ENCODE results near the gene SLC38A3.

The SLC38A3 gene

DNA sequence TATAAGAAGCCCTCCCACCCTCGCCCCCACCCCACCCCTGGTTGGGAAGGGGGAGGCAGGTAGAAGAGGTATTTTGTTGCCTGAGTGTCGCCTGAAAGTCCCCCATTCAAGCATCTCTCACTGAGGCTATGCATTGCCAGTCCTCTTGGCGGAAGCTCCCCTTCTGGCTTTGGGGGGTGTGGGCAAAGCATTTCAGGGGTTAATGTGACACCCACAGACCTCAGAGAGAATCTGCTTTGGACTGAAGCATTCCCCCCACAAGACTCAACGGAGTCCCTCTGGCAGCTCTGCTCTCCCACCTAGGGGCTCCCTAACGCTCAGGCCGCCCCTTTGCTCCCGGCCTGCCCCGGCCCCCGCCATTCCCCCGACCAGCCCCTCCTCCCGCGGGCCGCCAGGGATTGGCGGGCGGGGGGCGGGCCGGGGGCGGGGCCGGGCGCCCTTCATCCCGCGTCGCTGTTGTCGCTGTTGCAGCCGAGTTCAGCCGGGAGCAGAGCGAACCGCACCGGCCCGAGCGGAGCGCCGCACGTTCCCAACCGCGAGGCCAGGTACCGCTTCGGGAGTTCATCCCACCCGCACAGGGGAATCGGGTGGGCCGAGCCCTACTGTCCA, at the start of gene SLC38A3:
TSS of gene SLC38A3 (plus strand) at position 468 of the 609 bp plus-strand sequence. CDS start 8,929 bp downstream, outside the sequence.
- no peak within 1 kb of the TSS for H3K27ac Mint-ChIP-seq
- H3K27me3 Mint-ChIP-seq = peaks cover 94% of the 10 kb centered on the region
- DNase-seq = peak; percentile 46
- no peaks in the 10 kb centered on the region for H3K36me3 Mint-ChIP-seq
- CTCF ChIA-PET = interaction anchor here (5.6 kb wide), 1 partner anchor 12 kb away, joined by 40 read pairs; the partner anchor contains the start of gene GNAT1
- no peaks in the 10 kb centered on the region for H3K9me3 Mint-ChIP-seq
- peaks cover 2% of the 10 kb centered on the region for H3K4me1 Mint-ChIP-seq
- H3K4me3 Mint-ChIP-seq = no peak within 1 kb of the TSS

DNA sequence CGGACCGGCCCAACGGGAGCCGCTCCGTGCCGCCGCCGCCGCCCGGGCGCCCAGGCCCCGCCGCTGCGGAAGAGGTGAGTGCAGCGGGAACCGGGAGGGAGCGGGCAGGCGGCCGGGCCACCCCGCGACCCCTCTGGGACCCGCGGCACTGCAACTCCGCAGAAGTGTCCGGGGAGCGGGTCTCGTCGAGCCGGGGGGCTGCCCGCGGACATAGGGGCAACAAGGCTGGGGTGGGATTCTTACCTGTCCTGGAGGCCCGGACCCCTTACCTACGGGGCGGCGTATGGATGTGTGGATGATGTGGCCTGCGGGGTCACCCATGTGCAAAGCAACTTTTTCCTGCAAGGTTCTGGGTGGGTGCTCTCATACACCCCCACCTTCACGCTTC, 49.6 kb upstream of the SLC38A3 start:
- Mint-ChIP-seq H3K27ac (no peak overlapping the region), H3K9me3 (no peaks in the 10 kb centered on the region), H3K27me3 (peaks cover 85% of the 10 kb centered on the region), H3K4me3 (peak overlapping the region; percentile 68), H3K36me3 (no peaks in the 10 kb centered on the region), H3K4me1 (peaks cover 7% of the 10 kb centered on the region)
- CTCF ChIA-PET = no interaction called here
- DNase-seq = no peak

DNA sequence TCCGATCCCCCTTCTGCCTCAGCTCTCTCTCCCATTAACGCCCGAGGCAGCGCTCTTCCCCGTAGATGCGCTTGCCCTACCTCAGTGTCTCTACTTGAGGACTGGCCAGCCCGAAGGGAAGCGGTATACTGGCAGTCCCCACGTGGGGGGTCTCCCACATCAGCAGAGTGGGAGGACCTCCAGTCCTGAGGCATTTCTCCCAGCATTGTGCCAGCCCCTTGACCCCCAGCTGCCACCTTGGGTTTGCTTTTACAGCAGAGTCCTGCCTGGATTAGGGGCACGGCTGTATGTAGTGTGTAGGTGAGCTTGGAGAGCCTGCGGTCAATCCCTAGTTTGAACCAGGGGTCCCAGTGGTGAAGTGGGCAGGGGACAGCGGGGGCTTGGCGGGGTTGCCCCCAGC, 49.2 kb upstream of the SLC38A3 start:
- Mint-ChIP-seq H3K27me3 (peaks cover 82% of the 10 kb centered on the region), H3K9me3 (no peaks in the 10 kb centered on the region), H3K4me3 (peak overlapping the region; percentile 68), H3K27ac (no peak overlapping the region), H3K4me1 (peaks cover 7% of the 10 kb centered on the region), H3K36me3 (no peaks in the 10 kb centered on the region)
- no peak for DNase-seq
- CTCF ChIA-PET = interaction anchor here (1.5 kb wide), 1 partner anchor 36 kb away, joined by 5 read pairs; no protein-coding TSS in a partner anchor

DNA sequence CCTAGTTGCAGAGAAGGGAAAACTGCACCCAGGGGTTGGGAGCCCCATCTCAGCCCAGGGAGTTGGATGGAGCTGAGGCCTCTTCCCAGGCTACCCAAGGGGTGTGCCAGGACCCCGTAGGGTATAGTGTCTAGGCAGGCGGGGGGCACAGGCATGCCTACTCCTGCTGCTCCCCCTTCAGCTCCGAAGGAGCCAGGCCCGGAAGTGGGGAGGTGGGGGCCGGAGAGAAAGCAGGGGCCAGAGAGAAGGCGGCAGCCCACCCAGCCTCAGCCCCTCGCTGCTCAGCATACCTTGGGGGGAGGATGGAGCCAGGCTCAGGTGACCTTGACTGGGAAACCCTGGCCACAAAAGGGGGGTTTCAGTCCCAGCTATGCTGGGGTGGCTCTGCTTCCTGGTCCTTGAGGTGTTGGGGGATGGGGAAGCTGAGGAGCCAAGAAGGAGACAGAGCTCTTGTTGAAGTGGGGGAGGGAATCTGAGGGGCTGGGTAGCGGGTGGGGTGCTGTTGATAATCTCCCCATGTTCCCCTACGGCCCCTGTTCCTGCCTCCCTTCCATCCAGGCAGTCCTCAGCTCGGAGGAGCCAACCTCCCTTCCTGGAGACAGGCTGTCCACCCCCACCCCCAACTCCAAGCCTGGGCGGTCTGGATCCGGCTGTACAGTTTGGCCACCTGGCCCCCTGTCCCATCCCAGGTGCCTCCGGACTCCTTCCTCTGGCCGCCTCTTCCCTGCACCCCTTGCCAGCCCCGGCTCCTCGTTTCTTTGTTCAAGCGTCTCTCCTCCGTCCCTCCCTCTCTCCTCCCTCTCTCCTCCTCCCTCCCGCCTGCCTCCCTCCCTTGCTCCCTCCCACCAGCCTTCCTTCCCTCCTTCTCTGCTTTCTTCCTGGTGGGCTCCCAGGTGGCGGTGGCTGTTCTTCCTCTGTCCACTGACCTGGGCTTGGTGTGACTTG, 48.2 kb upstream of the SLC38A3 start:
- no peak for DNase-seq
- no peak overlapping the region for H3K27ac Mint-ChIP-seq

DNA sequence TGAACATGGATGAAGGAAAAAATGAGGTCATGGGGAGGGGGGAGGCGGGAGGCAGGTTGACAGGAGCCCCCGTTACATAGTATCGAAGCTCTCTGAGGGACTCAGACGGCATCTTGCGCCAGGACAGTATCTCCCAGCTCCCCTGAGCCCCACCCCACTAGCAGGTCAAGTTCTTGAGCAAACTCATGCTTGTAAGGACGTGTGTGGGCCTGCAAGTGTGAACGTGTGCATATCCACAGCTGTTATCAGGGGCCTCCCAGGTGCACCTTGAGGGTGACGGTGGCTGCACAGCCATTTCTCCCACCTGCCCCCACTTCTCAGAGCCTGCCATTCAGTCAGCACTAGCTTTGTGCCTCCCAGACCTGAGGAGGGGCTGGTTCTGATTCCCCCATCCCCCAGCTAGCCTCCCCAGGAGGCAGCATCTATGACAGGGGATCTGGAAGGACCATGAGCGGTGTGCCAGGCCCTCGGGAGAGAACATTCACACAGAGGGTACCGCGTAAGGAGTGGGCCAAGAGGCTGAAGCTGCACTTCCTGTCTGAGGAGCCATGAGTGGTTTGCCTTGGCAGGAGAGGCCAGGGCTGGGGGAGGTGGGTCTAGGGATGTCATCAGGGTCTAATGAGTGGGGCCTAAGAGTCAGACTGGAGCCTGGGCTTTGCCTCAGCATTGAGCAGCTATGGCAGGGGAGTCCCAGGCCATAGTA, 47.1 kb upstream of the SLC38A3 start:
- Mint-ChIP-seq H3K36me3 (no peaks in the 10 kb centered on the region), H3K27me3 (peaks cover 75% of the 10 kb centered on the region), H3K27ac (no peak overlapping the region), H3K9me3 (no peaks in the 10 kb centered on the region), H3K4me3 (no peak overlapping the region), H3K4me1 (peaks cover 7% of the 10 kb centered on the region)
- CTCF ChIA-PET = interaction anchor here (0.6 kb wide), 1 partner anchor 243 kb away, joined by 4 read pairs; no protein-coding TSS in a partner anchor
- DNase-seq = no peak

More for the DNA sequence above, 48.2 kb upstream of the SLC38A3 start:
- H3K36me3 Mint-ChIP-seq = no peaks in the 10 kb centered on the region
- no peaks in the 10 kb centered on the region for H3K9me3 Mint-ChIP-seq
- H3K4me1 Mint-ChIP-seq = peaks cover 7% of the 10 kb centered on the region
- CTCF ChIA-PET = interaction anchor here (0.6 to 1.5 kb wide), 2 partner anchors 35 to 242 kb away, joined by 4 to 5 read pairs; no protein-coding TSS in a partner anchor
- H3K27me3 Mint-ChIP-seq = peaks cover 78% of the 10 kb centered on the region
- H3K4me3 Mint-ChIP-seq = no peak overlapping the region

DNA sequence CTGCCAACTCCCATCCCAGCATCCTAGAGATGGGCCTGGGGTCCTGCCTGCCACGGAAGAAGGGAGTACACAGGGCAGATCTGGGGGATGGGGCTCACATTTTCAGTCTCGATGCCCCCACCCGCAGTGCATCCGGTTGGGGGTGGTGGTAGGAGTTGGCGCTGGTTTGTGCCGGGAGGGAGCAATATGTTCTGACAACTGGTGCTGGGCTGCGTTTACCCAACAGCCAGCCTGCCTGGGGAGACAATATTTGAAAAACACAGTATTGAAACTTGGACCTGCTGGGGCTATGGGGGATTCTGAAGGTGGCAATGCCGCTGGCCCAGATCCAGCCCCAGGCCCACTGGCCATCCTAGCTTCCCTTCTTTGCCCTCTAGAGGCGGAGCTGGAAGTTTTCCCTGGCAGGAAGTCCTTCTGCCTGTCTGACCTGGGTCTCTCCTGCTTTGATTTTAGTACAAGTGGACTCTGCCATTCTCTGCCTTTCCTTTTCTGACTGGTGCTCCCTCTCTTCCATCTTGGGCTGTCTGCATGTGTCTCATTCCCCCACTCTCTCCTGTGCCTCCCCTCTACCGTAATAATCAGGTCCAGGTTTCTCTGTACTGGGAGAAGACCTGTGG, 46.4 kb upstream of the SLC38A3 start:
- Mint-ChIP-seq H3K4me1 (peaks cover 7% of the 10 kb centered on the region), H3K27me3 (peaks cover 72% of the 10 kb centered on the region), H3K27ac (no peak overlapping the region), H3K4me3 (no peak overlapping the region), H3K36me3 (no peaks in the 10 kb centered on the region), H3K9me3 (no peaks in the 10 kb centered on the region)
- CTCF ChIA-PET = no interaction called here
- no peak for DNase-seq

DNA sequence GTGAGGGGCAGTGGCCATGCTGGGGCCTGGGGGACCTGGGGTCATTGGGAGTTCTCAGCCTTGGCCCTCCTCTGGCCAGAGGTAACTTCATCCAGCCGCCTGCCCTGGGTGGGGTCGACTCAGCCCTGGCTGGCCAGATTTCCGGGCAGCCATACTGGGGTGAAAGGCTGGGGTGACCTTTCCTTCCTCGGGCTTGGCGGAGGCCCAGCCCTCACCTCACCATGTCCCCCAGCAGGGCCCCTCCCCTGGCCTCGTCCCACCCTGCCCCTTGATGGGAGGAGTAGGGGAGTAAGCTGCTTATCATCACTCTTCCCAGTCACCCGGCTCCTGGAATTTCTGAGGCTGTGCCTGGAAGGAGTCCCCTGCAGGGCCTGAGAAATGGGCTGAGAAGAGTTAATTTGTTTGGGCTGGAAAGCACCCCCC, 44.5 kb upstream of the SLC38A3 start:
- no peaks in the 10 kb centered on the region for H3K9me3 Mint-ChIP-seq
- no peaks in the 10 kb centered on the region for H3K36me3 Mint-ChIP-seq
- H3K27ac Mint-ChIP-seq = no peak overlapping the region
- DNase-seq = no peak
- peaks cover 3% of the 10 kb centered on the region for H3K4me1 Mint-ChIP-seq
- no peak overlapping the region for H3K4me3 Mint-ChIP-seq
- CTCF ChIA-PET = no interaction called here
- peaks cover 60% of the 10 kb centered on the region for H3K27me3 Mint-ChIP-seq

DNA sequence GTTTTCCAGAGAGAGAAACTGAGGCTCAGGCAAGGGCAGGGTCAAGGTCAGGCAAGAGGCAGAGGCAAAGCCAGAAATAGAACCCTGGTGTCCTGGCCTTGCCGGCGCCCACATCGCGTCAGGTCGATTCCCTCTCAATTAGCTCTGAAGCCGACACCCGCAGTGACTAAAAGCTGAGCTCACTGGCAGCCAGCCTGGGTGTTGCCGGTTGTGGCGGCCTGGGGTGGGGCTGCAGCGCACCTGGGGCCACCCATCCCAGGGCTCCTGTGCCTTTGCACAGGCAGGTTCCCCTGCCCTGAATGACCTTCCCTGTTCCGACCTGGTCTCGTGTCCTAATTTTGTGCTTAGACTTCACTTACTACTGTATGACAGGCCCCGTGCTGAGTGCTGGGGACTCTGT, 43.8 kb upstream of the SLC38A3 start:
- Mint-ChIP-seq H3K36me3 (no peaks in the 10 kb centered on the region), H3K27me3 (peaks cover 54% of the 10 kb centered on the region)
- DNase-seq = no peak

DNA sequence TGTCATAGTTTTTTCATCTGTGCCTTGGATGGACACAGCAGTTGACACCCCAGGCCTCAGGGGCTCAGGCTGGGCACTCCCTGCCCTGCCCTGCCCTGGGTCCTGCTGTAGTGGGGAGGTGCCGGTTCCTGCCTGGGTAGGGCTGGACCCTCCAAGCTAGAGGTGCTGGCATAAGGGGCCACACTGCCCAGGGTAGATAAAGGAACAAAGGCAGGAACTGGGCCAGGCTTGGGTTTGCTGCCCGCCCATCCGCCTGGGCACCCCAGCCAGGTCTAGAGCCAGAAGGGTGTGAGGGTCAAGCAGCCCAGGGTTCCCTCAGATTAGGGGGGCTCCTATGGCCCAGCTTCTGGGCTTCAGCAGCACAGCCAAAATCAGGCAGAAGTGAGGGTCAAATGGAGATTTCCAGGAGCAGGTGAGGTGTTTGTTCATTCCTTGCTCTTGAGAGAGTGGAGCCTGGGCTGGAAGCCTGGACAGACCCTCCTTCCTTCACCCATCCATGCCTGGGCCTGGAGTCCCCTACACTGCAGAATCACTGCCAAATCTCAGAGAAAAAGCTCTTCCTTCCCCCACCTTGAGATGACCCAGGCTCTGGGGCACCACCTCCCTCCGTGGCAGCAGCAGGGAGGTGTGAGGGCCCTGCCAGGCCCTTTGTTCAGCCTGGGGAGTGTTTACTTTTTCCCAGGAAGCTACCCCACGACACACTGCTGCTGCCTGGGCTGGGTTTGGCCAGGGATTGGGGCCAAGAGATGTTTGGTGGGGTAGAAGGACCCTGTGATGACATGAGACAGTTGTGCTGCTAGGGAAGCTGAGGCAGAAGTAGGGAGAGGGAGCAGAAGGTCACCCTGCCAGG, 42.8 kb upstream of the SLC38A3 start:
- DNase-seq = no peak
- Mint-ChIP-seq H3K9me3 (no peaks in the 10 kb centered on the region), H3K4me1 (no peaks in the 10 kb centered on the region), H3K4me3 (no peak overlapping the region), H3K27me3 (peaks cover 53% of the 10 kb centered on the region), H3K27ac (no peak overlapping the region), H3K36me3 (no peaks in the 10 kb centered on the region)
- CTCF ChIA-PET = no interaction called here

More for the DNA sequence above, 43.8 kb upstream of the SLC38A3 start:
- Mint-ChIP-seq H3K4me3 (no peak overlapping the region), H3K27ac (no peak overlapping the region), H3K4me1 (no peaks in the 10 kb centered on the region), H3K9me3 (no peaks in the 10 kb centered on the region)
- CTCF ChIA-PET = no interaction called here

DNA sequence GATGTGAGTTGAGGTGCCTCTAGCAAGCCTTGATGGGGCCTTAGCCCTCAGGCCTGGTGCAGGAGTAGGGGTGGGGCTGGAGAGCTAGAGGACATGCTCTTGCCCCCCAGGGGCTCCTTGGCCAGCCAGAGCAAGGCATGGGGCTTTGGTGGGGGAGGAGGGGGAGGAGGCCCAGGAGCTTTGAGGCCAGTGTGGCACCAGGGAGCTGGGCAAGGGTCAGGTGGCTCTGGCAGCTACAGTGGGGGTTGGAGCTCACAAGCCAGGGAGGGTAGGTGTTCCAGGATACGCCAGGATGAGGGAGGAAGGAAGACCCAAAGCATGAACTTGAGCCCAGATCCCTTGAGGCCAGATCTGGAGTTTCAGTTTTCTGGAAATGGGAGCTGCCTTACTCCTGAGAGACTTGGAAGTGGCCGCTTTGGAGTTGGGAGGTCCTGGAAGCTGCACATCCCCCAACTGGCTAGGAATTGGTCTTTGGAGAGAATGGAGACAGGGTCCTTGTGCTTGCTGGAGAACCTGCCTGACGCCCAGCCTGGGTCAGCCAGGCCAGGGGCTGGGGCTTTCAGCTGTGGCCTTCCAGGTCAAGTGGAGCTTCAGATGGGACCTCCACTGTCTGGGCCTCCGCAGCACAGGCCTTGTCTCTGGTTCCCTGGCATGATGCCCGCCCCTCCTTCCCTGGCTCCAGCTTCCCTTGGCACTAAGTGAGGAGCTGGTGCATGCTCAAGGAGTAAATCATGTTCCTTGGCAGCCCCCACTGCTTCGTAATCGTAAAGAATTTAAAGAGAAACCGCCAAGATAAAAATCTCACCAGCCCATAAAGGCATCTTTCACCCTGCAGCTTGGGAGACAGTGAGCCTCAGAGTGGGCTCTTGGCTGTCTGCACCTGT, 41.3 kb upstream of the SLC38A3 start:
- DNase-seq = no peak
- CTCF ChIA-PET = interaction anchor here (1.4 kb wide), 1 partner anchor 26 kb away, joined by 5 read pairs; no protein-coding TSS in a partner anchor
- H3K4me3 Mint-ChIP-seq = no peak overlapping the region
- no peaks in the 10 kb centered on the region for H3K36me3 Mint-ChIP-seq
- no peaks in the 10 kb centered on the region for H3K9me3 Mint-ChIP-seq
- H3K27ac Mint-ChIP-seq = no peak overlapping the region
- no peaks in the 10 kb centered on the region for H3K4me1 Mint-ChIP-seq
- H3K27me3 Mint-ChIP-seq = peaks cover 39% of the 10 kb centered on the region

DNA sequence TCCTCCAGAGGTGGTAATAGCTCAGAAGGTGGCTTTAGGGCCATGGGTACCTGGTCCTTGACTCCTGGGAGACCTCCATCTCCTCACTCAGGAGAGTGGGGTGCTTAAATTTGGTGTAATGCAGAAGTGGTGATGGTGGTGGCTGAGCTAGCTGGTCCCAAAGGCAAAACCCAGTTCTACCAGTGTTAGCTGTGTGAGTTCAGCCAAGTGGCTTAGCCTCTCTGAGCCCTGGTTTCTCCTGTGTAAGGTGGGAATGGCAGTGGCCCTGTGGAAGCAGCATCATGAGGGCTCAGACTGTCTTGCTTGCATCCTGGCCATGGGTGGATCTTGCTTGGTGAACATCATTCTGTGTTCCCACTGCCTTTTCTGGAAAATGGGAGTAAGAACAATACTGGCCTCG, 40.6 kb upstream of the SLC38A3 start:
- no peak for DNase-seq
- Mint-ChIP-seq H3K9me3 (no peaks in the 10 kb centered on the region), H3K4me1 (no peaks in the 10 kb centered on the region), H3K36me3 (no peaks in the 10 kb centered on the region), H3K27ac (no peak overlapping the region), H3K27me3 (peaks cover 37% of the 10 kb centered on the region), H3K4me3 (no peak overlapping the region)
- CTCF ChIA-PET = interaction anchor here (1.4 kb wide), 1 partner anchor 25 kb away, joined by 5 read pairs; no protein-coding TSS in a partner anchor

Data from activated naive CD4-positive, alpha-beta T cell treated with anti-CD3 and anti-CD28 coated beads, Interleukin-2, amount 10 ng/mL, durations not matched to agents 7 days and 5 days (primary cell).